Activated CD8-positive, alpha-beta T cell treated with anti-CD3 and anti-CD28 coated beads for 36 hours (primary cell): ENCODE results near the gene NSD2. TPM values are rescaled to one million over a fixed set of nuclear protein-coding genes. Genes with fewer than 3 reads are reported as not detected.

Experiments
- ATAC-seq: fragments of 200-7000 bp; cut with Tn5 transposase; one replicate; pipeline ENCODE4 v1.10.0; 2021; ENCODE audit warnings: mild to moderate bottlenecking, moderate library complexity
- CTCF ChIA-PET: fragments of 350-600 bp; sonication (Branson Sonifier 250); formaldehyde crosslinking; loops from one replicate; lab custom pipeline; 2021; ENCODE audit warnings: antibody characterized with exemption; lab: Charles Lee
- POLR2A ChIA-PET: fragments of 350-600 bp; sonication (Branson Sonifier 250); formaldehyde crosslinking; loops from one replicate; lab custom pipeline; 2021; ENCODE audit warnings: antibody characterized with exemption; lab: Charles Lee
- DNase-seq: peaks from one replicate; pipeline ENCODE4 v3.0.0-alpha.2; 2020
- H3K27ac Mint-ChIP-seq: one replicate; pipeline ENCODE4 v1.8.0; 2021; ENCODE audit warnings: mild to moderate bottlenecking, mixed read lengths
- H3K27me3 Mint-ChIP-seq: one replicate; pipeline ENCODE4 v1.8.0; 2021; ENCODE audit warnings: mixed read lengths
- H3K36me3 Mint-ChIP-seq: one replicate; pipeline ENCODE4 v1.8.0; 2021; ENCODE audit warnings: low read depth, mixed read lengths
- H3K4me1 Mint-ChIP-seq: one replicate; pipeline ENCODE4 v1.8.0; 2021; ENCODE audit warnings: low read depth, mixed read lengths
- H3K4me3 Mint-ChIP-seq: one replicate; pipeline ENCODE4 v1.8.0; 2021; ENCODE audit warnings: mild to moderate bottlenecking, moderate library complexity, mixed read lengths
- H3K9me3 Mint-ChIP-seq: one replicate; pipeline ENCODE4 v1.8.0; 2021; ENCODE audit warnings: mixed read lengths
- intact Hi-C: fragments of 100-400 bp; cut with micrococcal nuclease; formaldehyde crosslinking; loops from one replicate; pipeline ENCODE4 v1.10.0; 2022
- total RNA-seq, 2 experiments: library from RNA; stranded (reverse); gene quantifications; one replicate each; pipeline ENCODE4 v1.2.3, GENCODE V29; 2021
- TF ChIP-seq, protein P1 (sequence below): fragments of 200-600 bp; IDR thresholded peaks from one replicate; pipeline ENCODE4 v1.8.0; 2022; ENCODE audit warnings: antibody characterized with exemption, mild to moderate bottlenecking

Gene NSD2
- total RNA-seq, 2 experiments from 2014 or later: 219 TPM

DNA sequence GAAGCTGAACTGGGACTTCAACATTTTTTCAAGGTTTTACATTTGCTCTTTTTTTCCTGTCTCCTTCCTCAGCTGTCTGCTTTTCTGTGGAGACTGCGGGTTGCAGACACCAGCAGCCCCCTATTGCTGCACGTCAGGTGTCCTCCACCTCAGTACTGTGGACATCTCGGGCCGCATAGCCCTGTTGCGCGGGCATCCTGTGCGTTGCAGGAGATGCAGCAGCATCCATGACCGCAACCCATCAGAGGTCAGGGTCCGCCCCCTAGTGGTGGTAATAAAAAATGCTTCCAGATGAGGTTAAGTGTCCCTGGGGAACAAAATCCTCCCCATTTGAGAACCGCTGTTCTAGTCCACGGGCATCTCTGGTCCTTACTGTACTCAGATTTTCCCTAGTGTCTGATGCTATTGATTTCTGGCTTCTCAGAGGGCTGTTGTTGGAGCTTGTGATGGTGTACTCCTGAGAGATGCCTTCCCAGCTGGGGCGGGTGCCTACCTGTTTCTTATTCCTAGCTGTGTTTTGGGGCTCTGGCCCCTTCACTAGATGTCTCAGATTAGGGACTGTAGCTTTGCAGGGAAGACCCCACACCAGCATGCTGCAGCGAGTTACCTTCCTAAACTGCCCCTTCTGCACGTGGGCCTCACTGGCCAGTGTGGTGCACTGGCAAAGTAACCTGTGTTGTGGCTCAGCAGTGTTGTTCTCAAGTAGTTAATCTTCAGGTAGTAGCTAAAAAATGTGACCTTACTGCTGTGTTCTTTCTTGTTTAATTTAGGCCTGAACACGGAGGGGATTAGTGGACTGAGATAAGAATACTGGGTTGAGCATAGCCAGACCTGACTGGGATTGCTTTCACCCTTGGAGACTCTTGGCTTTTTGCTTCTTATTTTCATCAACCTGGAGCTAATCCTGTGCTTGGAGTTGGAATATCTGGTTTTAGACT is 28.2 kb downstream of the NSD2 start:
- Mint-ChIP-seq H3K4me3 (no peak overlapping the region), H3K27ac (peak overlapping the region; percentile 65), H3K4me1 (peaks cover 18% of the 10 kb centered on the region), H3K27me3 (no peaks in the 10 kb centered on the region), H3K9me3 (no peaks in the 10 kb centered on the region), H3K36me3 (peaks cover 54% of the 10 kb centered on the region)
- intact Hi-C loops: loop anchor here (10.0 kb wide), 1 partner anchor 45 kb away; the partner anchor contains the start of gene LETM1
- ChIA-PET CTCF (interaction anchor here (0.7 to 4.3 kb wide), 42 partner anchors 10 to 206 kb away, joined by 3 to 81 read pairs (median 4); partner anchors contain the start of genes LETM1 and NSD2), POLR2A (interaction anchor here (0.6 to 2.7 kb wide), 8 partner anchors 15 to 113 kb away, joined by 3 to 13 read pairs (median 4); partner anchors contain the start of genes LETM1 and NSD2)
- peak; percentile 95 for ATAC-seq
- peak; percentile 83 for DNase-seq
- TF ChIP-seq, protein P1, sequence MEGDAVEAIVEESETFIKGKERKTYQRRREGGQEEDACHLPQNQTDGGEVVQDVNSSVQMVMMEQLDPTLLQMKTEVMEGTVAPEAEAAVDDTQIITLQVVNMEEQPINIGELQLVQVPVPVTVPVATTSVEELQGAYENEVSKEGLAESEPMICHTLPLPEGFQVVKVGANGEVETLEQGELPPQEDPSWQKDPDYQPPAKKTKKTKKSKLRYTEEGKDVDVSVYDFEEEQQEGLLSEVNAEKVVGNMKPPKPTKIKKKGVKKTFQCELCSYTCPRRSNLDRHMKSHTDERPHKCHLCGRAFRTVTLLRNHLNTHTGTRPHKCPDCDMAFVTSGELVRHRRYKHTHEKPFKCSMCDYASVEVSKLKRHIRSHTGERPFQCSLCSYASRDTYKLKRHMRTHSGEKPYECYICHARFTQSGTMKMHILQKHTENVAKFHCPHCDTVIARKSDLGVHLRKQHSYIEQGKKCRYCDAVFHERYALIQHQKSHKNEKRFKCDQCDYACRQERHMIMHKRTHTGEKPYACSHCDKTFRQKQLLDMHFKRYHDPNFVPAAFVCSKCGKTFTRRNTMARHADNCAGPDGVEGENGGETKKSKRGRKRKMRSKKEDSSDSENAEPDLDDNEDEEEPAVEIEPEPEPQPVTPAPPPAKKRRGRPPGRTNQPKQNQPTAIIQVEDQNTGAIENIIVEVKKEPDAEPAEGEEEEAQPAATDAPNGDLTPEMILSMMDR: peak; percentile 86

DNA sequence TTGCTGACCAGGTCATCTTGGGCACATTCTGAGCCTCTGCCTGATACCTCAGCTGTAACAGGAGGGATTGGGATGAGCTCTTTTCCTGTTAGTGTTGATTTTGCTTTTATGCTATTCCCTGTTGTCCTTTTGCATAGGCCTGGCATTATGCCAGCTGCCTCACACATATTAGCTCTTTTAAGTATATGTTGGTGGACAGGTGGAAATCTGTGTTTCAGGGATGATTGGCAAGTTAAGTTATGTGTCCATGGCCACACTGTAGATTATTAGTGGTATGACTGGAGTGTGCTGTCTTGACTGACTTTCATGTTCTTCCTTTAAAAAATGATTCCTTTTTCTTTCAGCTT is 28.9 kb downstream of the NSD2 start:
- no peaks in the 10 kb centered on the region for H3K27me3 Mint-ChIP-seq
- no peak overlapping the region for H3K4me3 Mint-ChIP-seq
- ChIA-PET POLR2A (interaction anchor here (1.0 to 2.7 kb wide), 5 partner anchors 16 to 61 kb away, joined by 3 to 13 read pairs (median 10); partner anchors contain the start of genes LETM1 and NSD2), CTCF (interaction anchor here (0.7 to 4.3 kb wide), 33 partner anchors 9 to 190 kb away, joined by 3 to 81 read pairs (median 5); partner anchors contain the start of genes LETM1 and NSD2)
- no peak for DNase-seq
- H3K9me3 Mint-ChIP-seq: no peaks in the 10 kb centered on the region
- no peak for ATAC-seq
- no peak overlapping the region for H3K27ac Mint-ChIP-seq
- TF ChIP-seq, protein P1: no peak
- peaks cover 56% of the 10 kb centered on the region for H3K36me3 Mint-ChIP-seq
- intact Hi-C loops: loop anchor here (10.0 kb wide), 1 partner anchor 45 kb away; the partner anchor contains the start of gene LETM1
- H3K4me1 Mint-ChIP-seq: peaks cover 15% of the 10 kb centered on the region

DNA sequence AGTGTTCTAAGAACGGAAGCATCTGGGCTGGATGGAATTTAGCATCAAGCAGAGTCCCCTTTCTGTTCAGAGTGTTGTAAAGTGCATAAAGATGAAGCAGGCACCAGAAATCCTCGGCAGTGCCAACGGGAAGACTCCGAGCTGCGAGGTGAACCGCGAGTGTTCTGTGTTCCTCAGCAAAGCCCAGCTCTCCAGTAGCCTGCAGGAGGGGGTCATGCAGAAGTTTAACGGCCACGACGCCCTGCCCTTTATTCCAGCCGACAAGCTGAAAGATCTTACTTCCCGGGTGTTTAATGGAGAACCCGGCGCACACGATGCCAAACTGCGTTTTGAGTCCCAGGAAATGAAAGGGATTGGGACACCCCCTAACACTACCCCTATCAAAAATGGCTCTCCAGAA is 29.4 kb downstream of the NSD2 start:
- H3K27ac Mint-ChIP-seq: no peak overlapping the region
- DNase-seq (no peak), ATAC-seq (no peak)
- H3K9me3 Mint-ChIP-seq: no peaks in the 10 kb centered on the region
- H3K36me3 Mint-ChIP-seq: peaks cover 57% of the 10 kb centered on the region
- H3K4me1 Mint-ChIP-seq: peaks cover 14% of the 10 kb centered on the region
- TF ChIP-seq, protein P1: no peak
- ChIA-PET CTCF (interaction anchor here (0.7 to 4.3 kb wide), 18 partner anchors 9 to 164 kb away, joined by 3 to 81 read pairs (median 9); partner anchors contain the start of genes LETM1 and NSD2), POLR2A (interaction anchor here (1.1 to 2.7 kb wide), 6 partner anchors 14 to 109 kb away, joined by 3 to 13 read pairs (median 7); partner anchors contain the start of genes LETM1 and NSD2)
- intact Hi-C loops: loop anchor here (10.0 kb wide), 1 partner anchor 46 kb away; the partner anchor contains the start of gene LETM1
- H3K27me3 Mint-ChIP-seq: no peaks in the 10 kb centered on the region
- H3K4me3 Mint-ChIP-seq: no peak overlapping the region

DNA sequence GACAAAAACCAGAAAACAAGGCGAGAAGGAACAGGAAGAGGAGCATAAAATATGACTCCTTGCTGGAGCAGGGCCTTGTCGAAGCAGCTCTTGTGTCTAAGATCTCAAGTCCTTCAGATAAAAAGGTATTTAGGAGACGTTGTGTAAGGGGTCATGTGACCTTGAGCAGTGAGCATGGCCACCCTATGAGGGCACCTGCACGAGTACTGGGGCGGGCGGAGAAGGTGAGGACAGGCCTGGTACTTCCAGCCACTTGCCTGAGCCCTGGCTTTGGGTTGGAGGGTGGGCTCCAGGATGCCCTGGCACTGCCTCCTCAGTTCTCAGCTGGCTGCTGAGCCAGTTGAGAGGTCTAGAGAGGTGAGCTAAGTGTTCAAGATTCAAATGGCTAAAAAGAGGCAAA is 29.9 kb downstream of the NSD2 start:
- H3K27ac Mint-ChIP-seq: no peak overlapping the region
- peaks cover 18% of the 10 kb centered on the region for H3K4me1 Mint-ChIP-seq
- no peak for DNase-seq
- POLR2A ChIA-PET: interaction anchor here (1.1 to 2.7 kb wide), 4 partner anchors 14 to 108 kb away, joined by 3 to 13 read pairs (median 4); no protein-coding TSS in a partner anchor
- intact Hi-C loops: loop anchor here (10.0 kb wide), 1 partner anchor 46 kb away; the partner anchor contains the start of gene LETM1
- H3K9me3 Mint-ChIP-seq: no peaks in the 10 kb centered on the region
- H3K36me3 Mint-ChIP-seq: peaks cover 59% of the 10 kb centered on the region
- H3K4me3 Mint-ChIP-seq: no peak overlapping the region
- TF ChIP-seq, protein P1: no peak
- H3K27me3 Mint-ChIP-seq: no peaks in the 10 kb centered on the region
- ATAC-seq: no peak
- CTCF ChIA-PET: interaction anchor here (2.6 to 4.3 kb wide), 6 partner anchors 8 to 153 kb away, joined by 9 to 81 read pairs (median 26); no protein-coding TSS in a partner anchor
